Fibroblast of mammary gland (primary cell): ENCODE results near the gene RASL10B.

Experiments used
- DNase-seq: peaks from one replicate; pipeline ENCODE4 v3.0.0-alpha.2; 2010; ENCODE audit warnings: low read depth
- H3K4me3 ChIP-seq: 2 replicates; pipeline ENCODE4 v1.5.1; 2011; ENCODE audit warnings: low read depth, mild to moderate bottlenecking, low read length, moderate library complexity; ENCODE audit not compliant: control insufficient read depth
- CTCF ChIP-seq: conservative IDR thresholded peaks from 2 replicates; pipeline ENCODE4 v1.5.1; 2011; ENCODE audit warnings: low read depth, low read length, inconsistent platforms; ENCODE audit not compliant: control insufficient read depth, insufficient read depth

Gene RASL10B

DNA sequence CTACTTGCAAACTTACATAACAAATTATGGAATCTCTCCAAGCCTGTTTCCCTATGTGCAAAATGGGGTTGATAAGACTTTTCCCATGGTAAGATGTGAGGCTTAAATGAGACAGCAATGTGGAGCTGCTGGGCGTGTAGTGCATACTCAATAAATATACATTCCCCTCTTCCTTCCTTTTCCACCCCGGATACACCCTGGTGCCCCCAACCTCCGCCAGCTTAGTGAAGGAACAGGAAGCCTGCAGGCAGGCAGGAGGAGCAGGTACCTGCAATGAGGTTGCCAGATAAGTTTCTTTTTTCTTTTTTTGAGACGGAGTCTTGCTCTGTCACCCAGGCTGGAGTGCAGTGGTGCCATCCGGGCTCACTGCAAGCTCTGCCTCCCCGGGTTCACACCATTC, 44.1 kb downstream of the RASL10B start:
- no peak for DNase-seq
- TF ChIP-seq CTCF = no peak
- no peak overlapping the region for H3K4me3 ChIP-seq

- no peak for TF ChIP-seq CTCF
- peak; percentile 29 for DNase-seq
- no peak overlapping the region for H3K4me3 ChIP-seq
Observed at GRCh38 chr17:35778641-35779196, 47.3 kb downstream of the RASL10B start.

DNA sequence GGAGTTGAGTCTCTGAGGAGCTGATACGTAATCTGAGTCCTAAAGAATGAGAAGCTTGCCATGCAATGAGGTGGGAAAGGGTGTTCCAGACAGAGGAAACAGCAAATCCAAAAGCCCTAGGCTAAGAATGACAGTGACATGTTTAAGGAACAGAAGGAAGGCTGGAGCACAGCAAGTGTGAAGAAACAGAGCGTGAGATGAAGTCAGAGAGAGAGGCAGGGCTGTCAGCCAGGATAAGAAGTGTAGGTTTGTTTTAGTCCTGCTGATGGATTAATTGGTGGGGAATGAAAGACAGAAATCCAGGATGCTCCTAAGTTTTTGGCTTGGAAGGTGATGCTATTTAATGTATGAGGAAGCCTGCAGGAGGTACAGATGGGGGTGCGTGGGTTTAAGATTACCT, 49.5 kb downstream of the RASL10B start:
- no peak for TF ChIP-seq CTCF
- no peak overlapping the region for H3K4me3 ChIP-seq
- no peak for DNase-seq

- H3K4me3 ChIP-seq = no peak overlapping the region
- no peak for TF ChIP-seq CTCF
- DNase-seq = no peak
Observed at GRCh38 chr17:35784895-35785294, 53.5 kb downstream of the RASL10B start.

- no peak overlapping the region for H3K4me3 ChIP-seq
- peak; percentile 62 for DNase-seq
- no peak for TF ChIP-seq CTCF
Observed at GRCh38 chr17:35786941-35787432, 55.5 kb downstream of the RASL10B start.

DNA sequence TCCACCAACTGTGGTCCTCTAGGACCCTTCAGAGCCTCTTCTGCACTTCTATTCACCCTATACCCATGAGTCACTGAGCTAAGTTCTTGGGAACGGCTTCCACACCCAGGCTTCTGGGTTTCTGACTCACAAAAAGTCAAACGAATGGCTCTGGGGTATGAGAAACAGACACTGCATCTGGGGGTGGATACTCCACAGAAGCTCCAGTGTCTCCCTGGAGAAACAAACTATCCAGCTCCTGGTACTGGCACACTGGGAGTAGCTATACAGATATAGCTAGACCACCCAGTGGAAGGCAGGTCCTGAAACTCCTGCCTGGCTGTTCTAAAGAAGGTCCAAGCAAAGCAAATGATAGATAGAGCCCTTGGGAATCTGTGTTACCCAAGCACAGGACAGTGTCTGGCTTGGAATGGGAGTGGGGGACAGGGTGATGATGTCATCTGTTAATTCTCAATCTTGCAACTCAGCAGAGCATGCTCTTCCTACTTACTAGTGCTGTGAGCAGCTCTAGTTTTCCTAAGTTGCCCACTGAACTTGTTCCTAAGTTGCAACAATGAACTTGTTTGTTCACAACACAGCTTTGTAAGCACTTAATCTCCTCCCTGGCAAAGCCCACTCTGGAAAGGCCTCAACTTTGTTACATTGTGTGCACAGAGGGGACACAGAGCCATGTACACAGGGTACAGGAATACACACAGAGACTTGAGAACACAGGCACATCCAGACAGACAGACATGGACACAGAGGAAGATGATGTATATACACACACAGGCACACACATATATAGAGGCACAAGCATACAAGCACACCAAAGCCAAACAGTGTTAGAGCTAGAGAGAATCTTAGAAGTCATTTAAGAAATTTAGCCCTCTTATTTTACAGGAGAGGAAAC, 57.3 kb downstream of the RASL10B start:
- H3K4me3 ChIP-seq = no peak overlapping the region
- peak; percentile 96 for DNase-seq
- no peak for TF ChIP-seq CTCF
